Neutrophil (primary cell): Measurements from ENCODE around the gene ZNF764.
"Not testable (repeated sequence)": the region's sequence is repeated elsewhere in the genome, so short reads cannot be mapped to it uniquely, and the experiment has no call there.

Experiments
- H3K27ac ChIP-seq: fragments of 200-600 bp; sonication (generic); 2 replicates; pipeline ENCODE4 v1.5.1; 2016; ENCODE audit warnings: mild to moderate bottlenecking, moderate library complexity
- H3K27me3 ChIP-seq: fragments of 200-600 bp; sonication (generic); 2 replicates; pipeline ENCODE4 v1.6.0; 2016; ENCODE audit warnings: mild to moderate bottlenecking
- H3K36me3 ChIP-seq: fragments of 200-600 bp; sonication (generic); 2 replicates; pipeline ENCODE4 v1.5.1; 2017
- H3K4me1 ChIP-seq, 2 experiments: fragments of 200-600 bp in 1 of 2; sonication (generic) in 1 of 2; 1 replicate in 1 of 2; 2 replicates in 1 of 2; pipeline versions ENCODE4 v1.5.1 to v1.6.1; 2013 to 2016; ENCODE audit warnings: low read depth in 1 of 2, low read length in 1 of 2, mild to moderate bottlenecking in 1 of 2, moderate library complexity in 1 of 2; ENCODE audit not compliant: control insufficient read depth in 1 of 2, insufficient read depth in 1 of 2
- H3K4me3 ChIP-seq, 2 experiments: fragments of 200-600 bp in 1 of 2; sonication (generic) in 1 of 2; 1 replicate in 1 of 2; 2 replicates in 1 of 2; pipeline ENCODE4 v1.5.1; 2013 to 2016; ENCODE audit warnings: low read depth in 1 of 2, low read length in 1 of 2, mild to moderate bottlenecking in 1 of 2, moderate library complexity in 1 of 2
- H3K9me3 ChIP-seq: fragments of 200-600 bp; sonication (generic); 2 replicates; pipeline ENCODE4 v1.5.1; 2016
- TF ChIP-seq, protein P1 (sequence below): fragments of 200-600 bp; sonication (generic); IDR thresholded peaks from 2 replicates; pipeline ENCODE4 v1.5.1; 2016; ENCODE audit warnings: antibody characterized with exemption

ZNF764 gene

DNA sequence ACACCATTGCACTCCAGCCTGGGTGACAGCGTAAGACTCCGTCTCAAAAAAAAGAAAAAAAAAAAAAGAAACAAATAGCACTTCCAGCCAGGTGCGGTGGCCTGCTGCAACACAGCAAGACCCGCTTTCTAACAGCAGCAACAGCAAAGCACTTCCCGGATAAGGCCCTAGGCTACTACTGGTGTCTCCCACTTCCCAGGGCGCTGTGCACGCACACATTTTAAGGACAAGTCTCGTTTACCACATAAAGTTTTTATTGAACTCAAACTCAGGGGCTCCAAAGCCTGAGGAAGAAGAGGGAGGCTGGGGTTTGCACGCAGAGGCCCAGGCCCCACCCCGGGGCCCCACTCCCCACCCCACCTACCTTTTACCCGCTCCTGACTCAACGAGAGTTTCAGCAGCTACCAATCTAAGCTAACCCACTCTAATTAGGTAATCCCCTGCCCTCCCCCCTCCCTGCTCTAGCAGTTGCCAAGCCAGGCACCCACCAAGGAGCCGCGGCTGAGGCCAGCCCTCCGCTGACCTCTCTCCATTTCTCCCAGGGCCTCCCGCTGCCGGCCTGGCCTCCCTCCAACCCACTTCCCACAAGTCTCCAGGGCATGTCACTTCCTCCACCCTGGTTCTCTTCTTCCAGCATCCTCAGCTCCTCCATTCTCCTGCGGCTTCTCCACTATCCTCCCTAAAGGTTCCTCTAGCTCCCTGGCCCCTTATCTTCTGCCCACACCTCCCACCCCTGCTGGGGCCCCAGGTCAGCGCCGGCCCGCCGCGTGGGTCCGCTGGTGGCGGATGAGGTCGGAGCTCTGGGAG is 34.2 kb downstream of the ZNF764 start:
- TF ChIP-seq, protein P1, sequence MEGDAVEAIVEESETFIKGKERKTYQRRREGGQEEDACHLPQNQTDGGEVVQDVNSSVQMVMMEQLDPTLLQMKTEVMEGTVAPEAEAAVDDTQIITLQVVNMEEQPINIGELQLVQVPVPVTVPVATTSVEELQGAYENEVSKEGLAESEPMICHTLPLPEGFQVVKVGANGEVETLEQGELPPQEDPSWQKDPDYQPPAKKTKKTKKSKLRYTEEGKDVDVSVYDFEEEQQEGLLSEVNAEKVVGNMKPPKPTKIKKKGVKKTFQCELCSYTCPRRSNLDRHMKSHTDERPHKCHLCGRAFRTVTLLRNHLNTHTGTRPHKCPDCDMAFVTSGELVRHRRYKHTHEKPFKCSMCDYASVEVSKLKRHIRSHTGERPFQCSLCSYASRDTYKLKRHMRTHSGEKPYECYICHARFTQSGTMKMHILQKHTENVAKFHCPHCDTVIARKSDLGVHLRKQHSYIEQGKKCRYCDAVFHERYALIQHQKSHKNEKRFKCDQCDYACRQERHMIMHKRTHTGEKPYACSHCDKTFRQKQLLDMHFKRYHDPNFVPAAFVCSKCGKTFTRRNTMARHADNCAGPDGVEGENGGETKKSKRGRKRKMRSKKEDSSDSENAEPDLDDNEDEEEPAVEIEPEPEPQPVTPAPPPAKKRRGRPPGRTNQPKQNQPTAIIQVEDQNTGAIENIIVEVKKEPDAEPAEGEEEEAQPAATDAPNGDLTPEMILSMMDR, result no peak
- Histone ChIP-seq H3K27me3 (no peaks in the 10 kb centered on the region), H3K27ac (no peak overlapping the region), H3K4me3 (no peak overlapping the region), H3K4me1 (peaks cover 24 to 25% of the 10 kb centered on the region in 2 experiments), H3K9me3 (no peaks in the 10 kb centered on the region), H3K36me3 (peaks cover 46% of the 10 kb centered on the region)

DNA sequence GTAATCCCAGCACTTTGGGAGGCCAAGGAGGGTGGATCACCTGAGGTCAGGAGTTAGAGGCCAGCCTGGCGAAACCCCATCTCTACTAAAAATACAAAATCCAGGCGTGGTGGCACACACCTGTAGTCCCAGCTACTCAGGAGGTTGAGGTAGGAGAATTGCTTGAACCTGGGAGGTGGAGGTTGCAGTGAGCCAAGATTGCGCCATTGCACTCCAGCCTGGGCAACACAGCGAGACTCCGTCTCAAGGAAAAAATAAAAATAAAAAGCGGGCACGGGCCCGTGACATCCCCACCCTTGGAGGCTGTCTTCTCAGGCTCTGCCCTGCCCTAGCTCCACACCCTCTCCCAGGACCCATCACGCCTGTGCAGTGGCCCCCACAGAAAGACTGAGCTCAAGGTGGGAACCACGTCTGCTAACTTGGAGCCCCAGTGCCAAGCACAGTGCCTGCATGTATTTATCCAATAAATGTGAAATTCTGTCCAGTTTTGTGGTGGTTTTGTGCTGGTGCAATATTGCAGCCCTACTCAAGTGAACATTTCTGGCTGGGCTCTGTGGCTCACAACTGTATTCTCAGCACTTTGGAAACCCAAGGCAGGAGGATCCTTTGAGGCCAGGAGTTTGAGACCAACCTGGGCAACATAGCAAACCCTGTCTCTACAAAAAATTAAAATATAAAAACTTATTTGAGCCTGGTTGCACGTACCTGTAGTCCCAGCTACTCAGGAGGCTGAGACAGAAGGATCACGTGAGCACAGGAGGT is 35.3 kb downstream of the ZNF764 start:
- Histone ChIP-seq H3K36me3 (peaks cover 57% of the 10 kb centered on the region), H3K4me1 (peaks cover 14% of the 10 kb centered on the region in 2 experiments)
- H3K9me3 ChIP-seq, H3K27me3 ChIP-seq, H3K27ac ChIP-seq, H3K4me3 ChIP-seq: not testable (repeated sequence)

DNA sequence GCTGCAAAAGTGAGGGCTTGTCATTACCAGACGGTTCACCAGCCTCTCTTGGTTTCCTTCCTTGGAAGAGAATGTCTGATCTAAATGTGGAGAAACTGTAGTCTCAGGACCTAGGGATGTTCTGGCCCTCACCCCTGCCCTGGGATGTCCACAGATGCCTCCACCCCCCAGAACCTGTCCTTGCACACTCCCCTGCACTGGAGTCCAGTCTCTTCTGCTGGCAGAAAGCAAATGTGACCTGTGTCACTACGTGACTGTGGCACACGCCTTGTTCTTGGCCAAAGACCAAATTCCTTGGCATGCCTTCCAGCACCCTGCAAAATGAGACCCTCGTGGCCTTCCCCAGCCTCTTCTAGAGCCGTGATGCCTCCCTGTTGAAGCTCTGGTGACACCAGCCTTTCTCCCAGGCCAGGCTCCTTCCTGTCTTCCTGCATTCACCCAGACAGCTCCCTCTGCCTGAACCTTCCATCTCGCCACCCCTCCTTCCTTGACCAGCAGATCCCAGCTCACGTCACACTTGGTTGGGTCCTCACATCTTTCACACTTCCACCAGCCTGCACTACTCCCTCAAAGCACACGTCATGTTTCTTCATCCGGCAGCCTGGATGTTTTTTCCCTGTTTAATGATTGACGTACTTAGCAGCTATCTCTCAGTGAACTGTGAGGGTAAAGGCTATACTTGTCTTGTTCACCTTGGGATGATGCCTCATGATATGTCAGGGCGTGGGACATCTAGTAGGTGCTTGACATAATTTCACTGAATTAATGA is 36.1 kb downstream of the ZNF764 start:
- H3K9me3 ChIP-seq, result no peaks in the 10 kb centered on the region
- H3K27ac ChIP-seq, result peak overlapping the region; percentile 11
- peaks cover 65% of the 10 kb centered on the region for H3K36me3 ChIP-seq
- TF ChIP-seq, protein P1, result no peak
- no peaks in the 10 kb centered on the region for H3K27me3 ChIP-seq
- peaks cover 6 to 9% of the 10 kb centered on the region in 2 experiments for H3K4me1 ChIP-seq
- no peak overlapping the region for H3K4me3 ChIP-seq

DNA sequence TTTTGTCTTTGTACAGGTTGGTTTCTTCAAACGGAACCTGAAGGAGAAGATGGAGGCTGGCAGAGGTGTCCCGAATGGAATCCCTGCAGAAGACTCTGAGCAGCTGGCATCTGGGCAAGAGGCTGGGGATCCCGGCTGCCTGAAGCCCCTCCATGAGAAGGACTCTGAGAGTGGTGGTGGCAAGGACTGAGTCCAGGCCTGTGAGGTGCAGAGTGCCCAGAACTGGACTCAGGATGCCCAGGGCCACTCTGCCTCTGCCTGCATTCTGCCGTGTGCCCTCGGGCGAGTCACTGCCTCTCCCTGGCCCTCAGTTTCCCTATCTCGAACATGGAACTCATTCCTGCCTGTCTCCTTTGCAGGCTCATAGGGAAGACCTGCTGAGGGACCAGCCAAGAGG is 36.7 kb downstream of the ZNF764 start:
- peak overlapping the region; percentile 11 for H3K27ac ChIP-seq
- no peaks in the 10 kb centered on the region for H3K27me3 ChIP-seq
- TF ChIP-seq, protein P1, result no peak
- no peak overlapping the region for H3K4me3 ChIP-seq
- H3K4me1 ChIP-seq, result peaks cover 6 to 9% of the 10 kb centered on the region in 2 experiments
- H3K36me3 ChIP-seq, result peaks cover 71% of the 10 kb centered on the region
- H3K9me3 ChIP-seq, result no peaks in the 10 kb centered on the region

DNA sequence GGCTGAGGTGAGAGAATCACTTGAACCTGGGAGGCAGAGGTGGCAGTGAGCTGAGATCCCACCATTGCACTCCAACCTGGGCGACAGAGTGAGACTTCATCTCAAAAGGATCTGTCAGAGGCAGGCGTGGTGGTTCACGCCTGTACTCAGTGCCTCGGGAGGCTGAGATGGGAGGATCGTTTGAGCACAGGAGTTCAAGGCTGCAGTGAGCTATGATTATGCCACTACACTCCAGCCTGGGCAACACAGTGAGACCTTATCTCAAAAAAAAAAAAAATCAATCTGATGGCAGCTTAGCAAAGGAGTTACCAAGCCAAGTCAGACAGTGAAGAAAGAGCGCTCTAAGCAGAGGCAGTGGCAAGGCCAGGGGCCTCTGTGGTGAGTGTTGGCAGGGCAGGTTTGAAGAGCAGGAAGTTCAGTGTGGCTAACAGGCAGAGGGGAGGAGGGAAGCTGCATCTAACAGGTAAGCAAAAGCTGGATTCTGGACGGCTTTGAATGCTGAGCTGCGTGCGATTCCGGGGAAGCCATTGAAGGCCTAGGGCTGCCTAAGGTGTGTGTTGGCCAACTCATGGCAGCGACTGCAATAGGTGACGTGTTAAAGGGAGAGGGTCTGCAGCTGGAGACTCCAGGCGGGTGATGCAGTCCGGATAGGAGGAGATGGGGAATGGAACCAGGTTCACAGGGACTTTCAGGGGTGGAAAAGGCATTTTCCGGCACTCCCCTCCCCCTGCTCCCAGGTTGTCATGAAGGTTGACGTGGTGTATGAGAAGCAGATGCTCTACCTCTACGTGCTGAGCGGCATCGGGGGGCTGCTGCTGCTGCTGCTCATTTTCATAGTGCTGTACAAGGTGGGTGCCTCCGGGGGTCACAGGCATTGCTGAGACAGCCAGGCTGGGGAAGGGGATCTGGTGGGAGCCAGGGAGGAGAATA is 38.8 kb downstream of the ZNF764 start:
- H3K4me3 ChIP-seq, result no peak overlapping the region
- TF ChIP-seq, protein P1, result no peak
- no peak overlapping the region for H3K27ac ChIP-seq
- H3K9me3 ChIP-seq, result no peaks in the 10 kb centered on the region
- H3K4me1 ChIP-seq, result no peaks in the 10 kb centered on the region
- peaks cover 88% of the 10 kb centered on the region for H3K36me3 ChIP-seq
- H3K27me3 ChIP-seq, result no peaks in the 10 kb centered on the region
